Natural killer cell (primary cell): ENCODE measurements around the gene AMN1. TPM values are rescaled to one million over a fixed set of nuclear protein-coding genes. Genes with fewer than 3 reads are reported as not detected.

Experiments
- ATAC-seq, 3 donors: fragments of 150-1000 bp in 2 of 3; fragments of 200-7000 bp in 1 of 3; cut with Tn5 transposase; 1 replicate in 1 of 3; 2 replicates in 2 of 3; pipeline ENCODE4 v1.10.0; 2021; ENCODE audit warnings: mild to moderate bottlenecking in 2 of 3, moderate library complexity in 2 of 3
- DNase-seq, 2 donors: peaks; one replicate each; pipeline versions ENCODE4 v3.0.0 to v3.0.0-alpha.2; 2013 to 2021; ENCODE audit warnings: mixed read lengths in 1 of 2
- H3K27ac ChIP-seq: one replicate; pipeline ENCODE4 v1.5.1; 2013; ENCODE audit warnings: mild to moderate bottlenecking, low read length
- H3K27me3 ChIP-seq: one replicate; pipeline ENCODE4 v1.6.1; 2013; ENCODE audit warnings: low read length; ENCODE audit not compliant: control insufficient read depth, insufficient read depth
- H3K36me3 ChIP-seq: one replicate; pipeline ENCODE4 v1.6.1; 2013; ENCODE audit warnings: low read length; ENCODE audit not compliant: control insufficient read depth, insufficient read depth
- H3K4me1 ChIP-seq: one replicate; pipeline ENCODE4 v1.6.1; 2013; ENCODE audit warnings: low read length; ENCODE audit not compliant: control insufficient read depth, insufficient read depth
- H3K4me3 ChIP-seq: one replicate; pipeline ENCODE4 v1.5.1; 2013; ENCODE audit warnings: low read length
- H3K9me3 ChIP-seq: one replicate; pipeline ENCODE4 v1.6.1; 2013; ENCODE audit warnings: low read length; ENCODE audit not compliant: control insufficient read depth, insufficient read depth
- H3K27ac Mint-ChIP-seq, 2 donors: one replicate each; pipeline ENCODE4 v1.8.0; 2022; ENCODE audit warnings: mild to moderate bottlenecking in 2 of 2, mixed read lengths in 2 of 2, moderate library complexity in 1 of 2
- H3K27me3 Mint-ChIP-seq, 2 donors: one replicate each; pipeline ENCODE4 v1.8.0; 2022; ENCODE audit warnings: low read depth in 2 of 2, mixed read lengths in 2 of 2
- H3K36me3 Mint-ChIP-seq: one replicate; pipeline ENCODE4 v1.8.0; 2022; ENCODE audit warnings: mixed read lengths
- H3K4me1 Mint-ChIP-seq, 2 donors: one replicate each; pipeline ENCODE4 v1.8.0; 2022; ENCODE audit warnings: mixed read lengths in 2 of 2
- H3K4me3 Mint-ChIP-seq: one replicate; pipeline ENCODE4 v1.8.0; 2022; ENCODE audit warnings: mild to moderate bottlenecking, moderate library complexity, mixed read lengths
- H3K9me3 Mint-ChIP-seq, 2 donors: one replicate each; pipeline ENCODE4 v1.8.0; 2022; ENCODE audit warnings: mixed read lengths in 2 of 2
- CTCF ChIP-seq: fragments of 200-600 bp; IDR thresholded peaks from one replicate; pipeline ENCODE4 v1.8.0; 2022; ENCODE audit warnings: antibody characterized with exemption
- WGBS: methylation state at CpG from one replicate; pipeline ENCODE4 v1.1.7; 2013; ENCODE audit warnings: missing lambda C conversion rate; ENCODE audit not compliant: insufficient coverage; 5-methylcytosine and 5-hydroxymethylcytosine counted together
- intact Hi-C: fragments of 100-400 bp; cut with micrococcal nuclease; formaldehyde crosslinking; loops from one replicate; pipeline ENCODE4 v1.14.2; 2022
- total RNA-seq, 4 donors: library from RNA; stranded (reverse); fragments of 120-200 nt in 1 of 4; gene quantifications; one replicate each; pipeline versions ENCODE4 v1.2.3 to v1.2.4, GENCODE V29; 2013 to 2022

AMN1 gene
- total RNA-seq, 3 donors from 2014 or later (not counting 1 experiment from before 2014, with no cell fraction given), result 4.6 to 6.9 (median 6.3) TPM

- DNase-seq, result peak in 1 of 2 donors; percentile 58
- Mint-ChIP-seq H3K27me3 (no peaks in the 10 kb centered on the region), H3K4me1 (peaks cover 0 to 19% of the 10 kb centered on the region in 2 donors), H3K9me3 (no peaks in the 10 kb centered on the region), H3K36me3 (no peaks in the 10 kb centered on the region), H3K27ac (no peak overlapping the region), H3K4me3 (no peak overlapping the region)
- no peak for TF ChIP-seq CTCF
- no peaks in the 10 kb centered on the region for H3K9me3 ChIP-seq
- peaks cover 20% of the 10 kb centered on the region for H3K4me1 ChIP-seq
- no peaks in the 10 kb centered on the region for H3K27me3 ChIP-seq
- no peak for ATAC-seq
- H3K4me3 ChIP-seq, result no peak overlapping the region
- intact Hi-C loops, result no loop called here
- no peak overlapping the region for H3K27ac ChIP-seq
- 3% methylated on average over 1 of the region's 1 CpG for WGBS
- no peaks in the 10 kb centered on the region for H3K36me3 ChIP-seq
These were observed 14.1 kb upstream of the AMN1 start for GRCh38 chr12:31742891-31743290.

GRCh38 chr12:31740628-31741027 is 11.8 kb upstream of the AMN1 start:
- no peaks in the 10 kb centered on the region for H3K9me3 Mint-ChIP-seq
- peaks cover 0 to 11% of the 10 kb centered on the region in 2 donors for H3K4me1 Mint-ChIP-seq
- no peaks in the 10 kb centered on the region for H3K36me3 ChIP-seq
- no peak overlapping the region for H3K4me3 ChIP-seq
- ATAC-seq (no peak), DNase-seq (peak in 1 of 2 donors; percentile 6)
- 0% methylated on average over 1 of the region's 3 CpGs for WGBS
- no peak overlapping the region for H3K27ac ChIP-seq
- intact Hi-C loops, result no loop called here
- H3K27me3 Mint-ChIP-seq, result no peaks in the 10 kb centered on the region
- H3K27ac Mint-ChIP-seq, result no peak overlapping the region
- no peaks in the 10 kb centered on the region for H3K27me3 ChIP-seq
- TF ChIP-seq CTCF, result no peak
- H3K9me3 ChIP-seq, result no peaks in the 10 kb centered on the region
- no peaks in the 10 kb centered on the region for H3K36me3 Mint-ChIP-seq
- no peak overlapping the region for H3K4me3 Mint-ChIP-seq
- peaks cover 12% of the 10 kb centered on the region for H3K4me1 ChIP-seq

- Mint-ChIP-seq H3K4me3 (no peak overlapping the region), H3K36me3 (no peaks in the 10 kb centered on the region), H3K4me1 (peaks cover 5 to 27% of the 10 kb centered on the region in 2 donors), H3K27ac (no peak overlapping the region), H3K27me3 (peaks cover 0 to 5% of the 10 kb centered on the region in 2 donors), H3K9me3 (no peaks in the 10 kb centered on the region)
- Histone ChIP-seq H3K27ac (no peak overlapping the region), H3K4me1 (peaks cover 22% of the 10 kb centered on the region), H3K36me3 (no peaks in the 10 kb centered on the region), H3K4me3 (no peak overlapping the region), H3K27me3 (no peaks in the 10 kb centered on the region), H3K9me3 (no peaks in the 10 kb centered on the region)
- WGBS, result 78% methylated on average over 2 of the region's 2 CpGs
- TF ChIP-seq CTCF, result no peak
- DNase-seq (no peak), ATAC-seq (no peak)
- intact Hi-C loops, result no loop called here
These were observed 8.9 kb upstream of the AMN1 start for GRCh38 chr12:31737763-31738162.

- no peaks in the 10 kb centered on the region for H3K9me3 Mint-ChIP-seq
- ATAC-seq (no peak), DNase-seq (peak in 1 of 2 donors; percentile 34)
- Histone ChIP-seq H3K4me3 (no peak overlapping the region), H3K4me1 (peaks cover 18% of the 10 kb centered on the region), H3K36me3 (no peaks in the 10 kb centered on the region), H3K9me3 (no peaks in the 10 kb centered on the region), H3K27ac (no peak overlapping the region), H3K27me3 (no peaks in the 10 kb centered on the region)
- no peak for TF ChIP-seq CTCF
- H3K27ac Mint-ChIP-seq, result no peak overlapping the region
- intact Hi-C loops, result no loop called here
- H3K4me1 Mint-ChIP-seq, result peaks cover 6 to 27% of the 10 kb centered on the region in 2 donors
- H3K27me3 Mint-ChIP-seq, result peaks cover 0 to 5% of the 10 kb centered on the region in 2 donors
- no peaks in the 10 kb centered on the region for H3K36me3 Mint-ChIP-seq
- no peak overlapping the region for H3K4me3 Mint-ChIP-seq
- 96% methylated on average over 3 of the region's 4 CpGs for WGBS
These were observed 8.5 kb upstream of the AMN1 start for GRCh38 chr12:31737345-31737744.
